Chondrocyte (in vitro differentiated cells): ENCODE measurements around the gene GPATCH2. TPM values are rescaled to one million over a fixed set of nuclear protein-coding genes. Genes with fewer than 3 reads are reported as not detected.

ENCODE experiments used
- DNase-seq: peaks from one replicate; pipeline ENCODE4 v3.0.0; 2021; ENCODE audit warnings: mixed read lengths, low spot score
- H3K27ac Mint-ChIP-seq: one replicate; pipeline ENCODE4 v1.8.0; 2021; ENCODE audit warnings: mild to moderate bottlenecking, moderate library complexity, mixed read lengths; ENCODE audit not compliant: unreplicated experiment
- H3K27me3 Mint-ChIP-seq: 2 replicates; pipeline ENCODE4 v1.8.0; 2021; ENCODE audit warnings: low read depth, mixed read lengths
- H3K36me3 Mint-ChIP-seq: 2 replicates; pipeline ENCODE4 v1.8.0; 2021; ENCODE audit warnings: low read depth, mixed read lengths
- H3K4me1 Mint-ChIP-seq: 2 replicates; pipeline ENCODE4 v1.8.0; 2021; ENCODE audit warnings: low read depth, mild to moderate bottlenecking, mixed read lengths
- H3K4me3 Mint-ChIP-seq: one replicate; pipeline ENCODE4 v1.8.0; 2021; ENCODE audit warnings: mild to moderate bottlenecking, moderate library complexity, mixed read lengths; ENCODE audit not compliant: unreplicated experiment
- H3K9me3 Mint-ChIP-seq: 2 replicates; pipeline ENCODE4 v1.8.0; 2021; ENCODE audit warnings: low read depth, mixed read lengths
- CTCF ChIP-seq: fragments of 200-600 bp; sonication (generic); IDR thresholded peaks from 2 replicates; pipeline ENCODE4 v1.5.0; 2021; ENCODE audit warnings: antibody characterized with exemption, mild to moderate bottlenecking, moderate library complexity
- total RNA-seq: library from RNA; stranded (reverse); gene quantifications from 3 replicates; pipeline ENCODE4 v1.2.1, GENCODE V29; 2021

The GPATCH2 gene
- total RNA-seq, 1 donor from 2014 or later, result 10.4 TPM

GRCh38 chr1:217407534-217408001 is 223.3 kb downstream of the GPATCH2 start:
- no peaks in the 10 kb centered on the region for H3K9me3 Mint-ChIP-seq
- peaks cover 24% of the 10 kb centered on the region for H3K27me3 Mint-ChIP-seq
- TF ChIP-seq CTCF, result no peak
- no peak overlapping the region for H3K27ac Mint-ChIP-seq
- no peak for DNase-seq
- no peaks in the 10 kb centered on the region for H3K36me3 Mint-ChIP-seq
- no peaks in the 10 kb centered on the region for H3K4me1 Mint-ChIP-seq
- H3K4me3 Mint-ChIP-seq, result no peak overlapping the region

- no peak for DNase-seq
- H3K4me1 Mint-ChIP-seq, result no peaks in the 10 kb centered on the region
- no peaks in the 10 kb centered on the region for H3K36me3 Mint-ChIP-seq
- TF ChIP-seq CTCF, result no peak
- H3K27ac Mint-ChIP-seq, result no peak overlapping the region
- peaks cover 19% of the 10 kb centered on the region for H3K27me3 Mint-ChIP-seq
- H3K4me3 Mint-ChIP-seq, result no peak overlapping the region
- H3K9me3 Mint-ChIP-seq, result no peaks in the 10 kb centered on the region
Measured at GRCh38 chr1:217403026-217403720, 227.7 kb downstream of the GPATCH2 start.

- DNase-seq, result no peak
- Mint-ChIP-seq H3K4me3 (no peak overlapping the region), H3K36me3 (no peaks in the 10 kb centered on the region), H3K9me3 (no peaks in the 10 kb centered on the region), H3K4me1 (no peaks in the 10 kb centered on the region), H3K27ac (no peak overlapping the region), H3K27me3 (peaks cover 18% of the 10 kb centered on the region)
- TF ChIP-seq CTCF, result no peak
Measured at GRCh38 chr1:217402301-217402700, 228.6 kb downstream of the GPATCH2 start.

GRCh38 chr1:217393896-217394295 is 237.0 kb downstream of the GPATCH2 start:
- no peak overlapping the region for H3K4me3 Mint-ChIP-seq
- no peak for DNase-seq
- H3K36me3 Mint-ChIP-seq, result no peaks in the 10 kb centered on the region
- H3K27ac Mint-ChIP-seq, result no peak overlapping the region
- H3K27me3 Mint-ChIP-seq, result peaks cover 27% of the 10 kb centered on the region
- H3K9me3 Mint-ChIP-seq, result no peaks in the 10 kb centered on the region
- no peaks in the 10 kb centered on the region for H3K4me1 Mint-ChIP-seq
- TF ChIP-seq CTCF, result peak; percentile 48

GRCh38 chr1:217392441-217392840 is 238.4 kb downstream of the GPATCH2 start:
- Mint-ChIP-seq H3K4me1 (no peaks in the 10 kb centered on the region), H3K9me3 (no peaks in the 10 kb centered on the region), H3K4me3 (no peak overlapping the region), H3K27me3 (peaks cover 27% of the 10 kb centered on the region), H3K36me3 (no peaks in the 10 kb centered on the region), H3K27ac (no peak overlapping the region)
- DNase-seq, result no peak
- TF ChIP-seq CTCF, result no peak
